IMR-90 (cell line): ENCODE results near the gene NCBP2. TPM values are rescaled to one million over a fixed set of nuclear protein-coding genes. Genes with fewer than 3 reads are reported as not detected.

Experiments used
- ATAC-seq: fragments of 200-7000 bp; cut with Tn5 transposase; 2 replicates; pipeline ENCODE4 v1.9.1; 2020; ENCODE audit warnings: low read depth, mild to moderate bottlenecking, moderate library complexity
- BruUV-seq: library from RNA; stranded (reverse); fragments of 400-500 nt; replicated peaks from 2 replicates; lab custom pipeline; 2021; lab: Mats Ljungman, UMichigan
- CTCF ChIA-PET: fragments of 300-600 bp; formaldehyde crosslinking; extraction: SDS; loops from one replicate; lab custom pipeline; 2021; ENCODE audit warnings: antibody characterized with exemption; lab: Yijun Ruan, JAX
- POLR2A ChIA-PET: fragments of 300-600 bp; sonication (Branson Sonifier 250); formaldehyde crosslinking; loops from one replicate; lab custom pipeline; 2022; ENCODE audit warnings: antibody characterized with exemption; ENCODE audit not compliant: unreplicated experiment; lab: Charles Lee
- DNase-seq: peaks from one replicate; pipeline ENCODE4 v3.0.0; 2013
- H2AFZ ChIP-seq: replicated peaks from 2 replicates; pipeline ENCODE3; 2013; ENCODE audit warnings: low read length, mild to moderate bottlenecking; ENCODE audit not compliant: poor library complexity
- H2AK5ac ChIP-seq: 2 replicates; pipeline ENCODE4 v1.6.1; 2013; ENCODE audit warnings: low read depth, low read length, inconsistent platforms
- H2AK9ac ChIP-seq: replicated peaks from 2 replicates; pipeline ENCODE3; 2013; ENCODE audit warnings: mild to moderate bottlenecking, low read depth, low read length, moderate library complexity; ENCODE audit not compliant: poor library complexity
- H2BK120ac ChIP-seq: 2 replicates; pipeline ENCODE4 v1.6.1; 2013; ENCODE audit warnings: low read depth, low read length, inconsistent platforms
- H2BK15ac ChIP-seq: 3 replicates; pipeline ENCODE4 v1.6.1; 2013; ENCODE audit warnings: low read depth, low read length, inconsistent platforms
- H2BK20ac ChIP-seq: 2 replicates; pipeline ENCODE4 v1.6.1; 2013; ENCODE audit warnings: low read depth, mild to moderate bottlenecking, inconsistent platforms, low read length, moderate library complexity
- H2BK5ac ChIP-seq: 2 replicates; pipeline ENCODE4 v1.6.1; 2013; ENCODE audit warnings: mild to moderate bottlenecking, low read depth, low read length, inconsistent platforms; ENCODE audit not compliant: poor library complexity, severe bottlenecking
- H3K14ac ChIP-seq: replicated peaks from 2 replicates; pipeline ENCODE4 v1.6.1; 2013; ENCODE audit warnings: low read depth, low read length, inconsistent platforms
- H3K18ac ChIP-seq: 2 replicates; pipeline ENCODE4 v1.6.1; 2013; ENCODE audit warnings: low read depth, low read length, control low read depth
- H3K23ac ChIP-seq: 2 replicates; pipeline ENCODE4 v1.6.1; 2013; ENCODE audit warnings: low read depth, low read length, inconsistent platforms
- H3K27ac ChIP-seq: 2 replicates; pipeline ENCODE4 v1.5.1; 2013; ENCODE audit warnings: mild to moderate bottlenecking, control low read depth, low read length; ENCODE audit not compliant: insufficient read depth
- H3K27me3 ChIP-seq: 2 replicates; pipeline ENCODE4 v1.6.1; 2013; ENCODE audit warnings: low read length; ENCODE audit not compliant: control insufficient read depth, insufficient read depth
- H3K36me3 ChIP-seq: 2 replicates; pipeline ENCODE4 v1.6.1; 2013; ENCODE audit warnings: low read length, mixed read lengths; ENCODE audit not compliant: control insufficient read depth, insufficient read depth
- H3K4ac ChIP-seq: 2 replicates; pipeline ENCODE4 v1.6.1; 2013; ENCODE audit warnings: low read depth, low read length, inconsistent platforms
- H3K4me1 ChIP-seq: 2 replicates; pipeline ENCODE4 v1.6.1; 2013; ENCODE audit warnings: low read length, mixed read lengths; ENCODE audit not compliant: control insufficient read depth, insufficient read depth
- H3K4me2 ChIP-seq: 2 replicates; pipeline ENCODE4 v1.6.1; 2013; ENCODE audit warnings: low read depth, mild to moderate bottlenecking, control low read depth, low read length, moderate library complexity
- H3K4me3 ChIP-seq: 2 replicates; pipeline ENCODE4 v1.5.1; 2013; ENCODE audit warnings: low read depth, mild to moderate bottlenecking, control low read depth, low read length, moderate library complexity; ENCODE audit not compliant: insufficient read depth
- H3K56ac ChIP-seq: 2 replicates; pipeline ENCODE4 v1.6.1; 2013; ENCODE audit warnings: low read length, inconsistent platforms; ENCODE audit not compliant: insufficient read depth; ENCODE audit errors: extremely low read depth
- H3K79me1 ChIP-seq, 2 experiments: 2 replicates each; pipeline ENCODE4 v1.6.1; 2013; ENCODE audit warnings: low read length in 2 of 2, inconsistent platforms in 1 of 2, low read depth in 1 of 2
- H3K9ac ChIP-seq: 2 replicates; pipeline ENCODE4 v1.6.1; 2013; ENCODE audit warnings: low read depth, low read length, control low read depth
- H3K9me1 ChIP-seq: 2 replicates; pipeline ENCODE4 v1.6.1; 2013; ENCODE audit warnings: low read length, inconsistent platforms; ENCODE audit not compliant: insufficient read depth
- H3K9me3 ChIP-seq: 2 replicates; pipeline ENCODE4 v1.6.1; 2013; ENCODE audit warnings: low read length; ENCODE audit not compliant: control insufficient read depth, insufficient read depth
- H4K20me1 ChIP-seq: 2 replicates; pipeline ENCODE4 v1.6.1; 2013; ENCODE audit warnings: low read length, inconsistent platforms; ENCODE audit not compliant: insufficient read depth
- H4K5ac ChIP-seq: 2 replicates; pipeline ENCODE4 v1.6.1; 2013; ENCODE audit warnings: mild to moderate bottlenecking, low read depth, low read length, control low read depth
- H4K8ac ChIP-seq, 2 experiments: 2 replicates each; pipeline ENCODE4 v1.6.1; 2013; ENCODE audit warnings: low read depth in 2 of 2, low read length in 2 of 2, control low read depth in 1 of 2, inconsistent platforms in 1 of 2
- H4K91ac ChIP-seq: 2 replicates; pipeline ENCODE4 v1.6.1; 2013; ENCODE audit warnings: low read depth, low read length, inconsistent platforms; ENCODE audit not compliant: insufficient read depth
- BHLHE40 ChIP-seq: fragments of 150-350 bp; IDR thresholded peaks from 2 replicates; pipeline ENCODE4 v1.6.1; 2016; ENCODE audit warnings: mild to moderate bottlenecking, low read depth, low read length
- CEBPB ChIP-seq: IDR thresholded peaks from 2 replicates; pipeline ENCODE4 v1.6.1; 2012; ENCODE audit warnings: low read depth, low read length, improper control_type of control experiment
- CHD1 ChIP-seq: IDR thresholded peaks from 2 replicates; pipeline ENCODE4 v1.6.1; 2012; ENCODE audit warnings: low read depth, low read length, improper control_type of control experiment
- CTCF ChIP-seq: conservative IDR thresholded peaks from 2 replicates; pipeline ENCODE4 v1.5.1; 2012; ENCODE audit warnings: mild to moderate bottlenecking, low read depth, low read length, improper control_type of control experiment
- ELK1 ChIP-seq: fragments of 150-350 bp; IDR thresholded peaks from 2 replicates; pipeline ENCODE4 v1.6.1; 2016; ENCODE audit warnings: low read depth, mild to moderate bottlenecking, low read length, moderate library complexity, borderline replicate concordance
- FOS ChIP-seq: fragments of 150-350 bp; IDR thresholded peaks from 2 replicates; pipeline ENCODE4 v1.6.1; 2016; ENCODE audit warnings: low read depth, low read length
- MAFK ChIP-seq: IDR thresholded peaks from 2 replicates; pipeline ENCODE4 v1.6.1; 2012; ENCODE audit warnings: low read depth, low read length, improper control_type of control experiment
- MAZ ChIP-seq: IDR thresholded peaks from 2 replicates; pipeline ENCODE4 v1.6.1; 2012; ENCODE audit warnings: low read depth, mild to moderate bottlenecking, low read length, improper control_type of control experiment, moderate library complexity, borderline replicate concordance
- MXI1 ChIP-seq: IDR thresholded peaks from 2 replicates; pipeline ENCODE4 v1.6.1; 2012; ENCODE audit warnings: low read depth, mild to moderate bottlenecking, low read length, moderate library complexity, borderline replicate concordance
- NFE2L2 ChIP-seq: fragments of 150-350 bp; IDR thresholded peaks from 2 replicates; pipeline ENCODE4 v1.6.1; 2016; ENCODE audit warnings: low read depth, mild to moderate bottlenecking, low read length
- POLR2A ChIP-seq: IDR thresholded peaks from 2 replicates; pipeline ENCODE4 v1.6.1; 2012; ENCODE audit warnings: mild to moderate bottlenecking, low read depth, low read length
- RAD21 ChIP-seq: IDR thresholded peaks from 2 replicates; pipeline ENCODE4 v1.6.1; 2012; ENCODE audit warnings: low read length, improper control_type of control experiment
- RCOR1 ChIP-seq: IDR thresholded peaks from 2 replicates; pipeline ENCODE4 v1.6.1; 2012; ENCODE audit warnings: mild to moderate bottlenecking, low read length, improper control_type of control experiment; ENCODE audit not compliant: insufficient replicate concordance
- RFX5 ChIP-seq: IDR thresholded peaks from 2 replicates; pipeline ENCODE4 v1.8.0; 2012; ENCODE audit warnings: low read depth, mild to moderate bottlenecking, low read length, moderate library complexity
- SMC3 ChIP-seq: fragments of 150-350 bp; IDR thresholded peaks from 2 replicates; pipeline ENCODE4 v1.6.1; 2016; ENCODE audit warnings: low read depth, mild to moderate bottlenecking, antibody characterized with exemption, low read length, moderate library complexity
- USF2 ChIP-seq: fragments of 150-350 bp; IDR thresholded peaks from 2 replicates; pipeline ENCODE4 v1.6.1; 2017; ENCODE audit warnings: mild to moderate bottlenecking, antibody characterized with exemption, low read length, low read depth
- WGBS, 2 experiments: methylation state at CpG; one replicate each; pipeline versions ENCODE4 v1.1.5 to v1.1.7; 2013; ENCODE audit warnings: missing lambda C conversion rate in 2 of 2; ENCODE audit not compliant: insufficient read length in 1 of 2; ENCODE audit errors: extremely low coverage in 2 of 2; 5-methylcytosine and 5-hydroxymethylcytosine counted together
- dilution Hi-C: fragments of 300-500 bp; cut with HindIII; formaldehyde crosslinking; loops from one replicate; pipeline ENCODE4 v1.14.3; 2018; ENCODE audit warnings: low sequenced_read_pairs; ENCODE audit not compliant: unreplicated experiment
- in situ Hi-C: fragments of 300-500 bp; cut with MboI; formaldehyde crosslinking; loops from 3 replicates; pipeline ENCODE4 v1.14.3; 2019; ENCODE audit warnings: low sequenced_read_pairs, inconsistent platforms, mixed read lengths
- intact Hi-C: fragments of 100-400 bp; cut with micrococcal nuclease; formaldehyde crosslinking; loops from 2 replicates; pipeline ENCODE4 v1.10.0; 2022
- polyA plus RNA-seq, 3 experiments: library from polyadenylated mRNA; depleted of rRNA; stranded (reverse); fragments of >200 nt; gene quantifications; 2 replicates each; pipeline ENCODE4 v1.2.3, GENCODE V29; 2012; ENCODE audit warnings: low replicate concordance in 1 of 3
- total RNA-seq: library from RNA; depleted of rRNA; stranded (reverse); fragments of >200 nt; gene quantifications from 2 replicates; pipeline ENCODE4 v1.2.3, GENCODE V29; 2012

Gene NCBP2
- total and polyA plus RNA-seq, 2 of the 4 experiments (the other 2 are of a cell fraction) = 42.8 to 73.6 TPM

- no peak overlapping the region for H2AFZ ChIP-seq
- no peak overlapping the region for H2BK15ac ChIP-seq
- H4K20me1 ChIP-seq = no peaks in the 10 kb centered on the region
- H3K18ac ChIP-seq = no peak overlapping the region
- in situ Hi-C loops (no loop called here), intact Hi-C loops (no loop called here), dilution Hi-C loops (no loop called here)
- no peak overlapping the region for H3K4me2 ChIP-seq
- ATAC-seq (no peak), DNase-seq (no peak)
- H2BK20ac ChIP-seq = no peak overlapping the region
- H3K27ac ChIP-seq = no peak overlapping the region
- no peak overlapping the region for H4K5ac ChIP-seq
- H3K9me1 ChIP-seq = no peaks in the 10 kb centered on the region; the same call in 1 of the 2 replicates
- no peaks in the 10 kb centered on the region for H3K9me3 ChIP-seq
- no peak overlapping the region for H2BK120ac ChIP-seq
- ChIA-PET CTCF (no interaction called here), POLR2A (interaction anchor here (0.7 kb wide), 1 partner anchor 10 kb away, joined by 20 read pairs; no protein-coding TSS in a partner anchor)
- no peaks in the 10 kb centered on the region for H3K27me3 ChIP-seq
- no peak overlapping the region for H4K8ac ChIP-seq
- BruUV-seq = no TSS peak
- no peak overlapping the region for H3K4ac ChIP-seq
- peaks cover 48% of the 10 kb centered on the region for H3K36me3 ChIP-seq
- no peak overlapping the region for H2AK5ac ChIP-seq
- H3K79me1 ChIP-seq = peaks cover 15 to 16% of the 10 kb centered on the region in 2 experiments
- no peak overlapping the region for H3K14ac ChIP-seq
- H4K91ac ChIP-seq = no peak overlapping the region
- H2AK9ac ChIP-seq = no peak overlapping the region
- no peak overlapping the region for H3K4me3 ChIP-seq
- no peak for TF ChIP-seq USF2
- TF ChIP-seq NFE2L2 = no peak
- TF ChIP-seq CEBPB = no peak
- no peak for TF ChIP-seq RAD21
- no peak for TF ChIP-seq RFX5
- TF ChIP-seq FOS = no peak
- no peak for TF ChIP-seq ELK1
- TF ChIP-seq BHLHE40 = no peak
- TF ChIP-seq MXI1 = no peak
- TF ChIP-seq SMC3 = no peak
- no peak for TF ChIP-seq CTCF
- TF ChIP-seq RCOR1 = no peak
- TF ChIP-seq MAFK = no peak
- no peak for TF ChIP-seq MAZ
- no peak for TF ChIP-seq POLR2A
- TF ChIP-seq CHD1 = no peak
- H2BK5ac ChIP-seq = no peak overlapping the region
- H3K9ac ChIP-seq = no peak overlapping the region
- WGBS, 2 experiments = no CpG with 5 or more reads among the region's 3 CpGs
- no peak overlapping the region for H3K56ac ChIP-seq
- H3K4me1 ChIP-seq = no peaks in the 10 kb centered on the region
- H3K23ac ChIP-seq = no peak overlapping the region
Observed at GRCh38 chr3:196932600-196932999, 9.7 kb downstream of the NCBP2 start.
